NCI-H1930 (cell line): Measurements from ENCODE around the gene GK2.

Experiments used
- DNase-seq, 2 experiments: peaks; one replicate each; lab custom pipeline; 2025; lab: John Stamatoyannopoulos, UW

Gene GK2

GRCh38 chr4:79385641-79386040 lies 22.4 kb downstream of the GK2 start:
- DNase-seq, result no peak

GRCh38 chr4:79381161-79381560 lies 26.9 kb downstream of the GK2 start:
- no peak for DNase-seq

GRCh38 chr4:79370026-79370425 lies 38.0 kb downstream of the GK2 start:
- no peak for DNase-seq

- no peak for DNase-seq
These were observed 40.9 kb downstream of the GK2 start for GRCh38 chr4:79367096-79367495.

DNA sequence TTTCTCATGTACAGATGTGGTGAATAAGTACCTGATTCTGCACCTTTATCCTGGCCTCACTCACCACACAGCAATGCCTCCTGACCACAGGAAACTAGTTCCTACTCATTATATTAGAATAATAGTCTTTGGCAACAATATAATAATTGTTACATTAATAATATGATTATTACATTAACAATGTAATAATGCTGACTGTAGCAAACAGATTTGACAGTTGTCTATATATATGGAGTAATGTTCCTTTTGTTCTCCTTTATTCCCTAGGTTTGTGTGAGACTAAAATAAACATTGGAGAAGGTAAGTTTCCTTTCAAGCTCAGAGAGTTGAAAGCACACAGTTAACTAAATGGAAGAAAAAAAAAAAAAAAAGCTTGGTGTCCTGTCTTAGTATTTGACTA lies 41.6 kb downstream of the GK2 start:
- no peak for DNase-seq

GRCh38 chr4:79364061-79364460 lies 44.0 kb downstream of the GK2 start:
- DNase-seq, result no peak

DNA sequence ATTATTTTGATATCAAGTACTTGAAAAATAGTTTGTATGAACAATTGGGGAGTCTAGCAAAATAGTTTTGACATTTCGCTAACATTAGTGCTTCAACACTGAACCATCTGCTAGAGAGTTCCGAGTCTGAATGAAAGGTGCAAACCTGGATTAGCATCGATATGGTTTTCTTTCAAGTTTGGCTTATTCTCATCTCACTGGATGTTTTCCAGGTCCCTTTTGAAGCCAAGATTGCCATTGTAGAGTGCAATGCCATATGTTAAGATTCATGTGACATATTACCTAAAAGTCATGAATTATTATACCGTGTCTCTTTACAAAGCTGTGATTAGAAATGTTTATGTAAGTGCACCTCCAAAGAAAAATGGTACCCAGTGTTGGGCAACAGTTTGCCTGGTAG lies 45.4 kb downstream of the GK2 start:
- DNase-seq, result no peak

GRCh38 chr4:79360006-79360405 lies 48.0 kb downstream of the GK2 start:
- no peak for DNase-seq

- no peak for DNase-seq
These were observed 49.6 kb downstream of the GK2 start for GRCh38 chr4:79358438-79358837.

GRCh38 chr4:79357365-79357764 lies 50.7 kb downstream of the GK2 start:
- DNase-seq, result no peak
